Activated T-helper 17 cell treated with anti-CD3 and anti-CD28 coated beads, Interleukin-2, amount 50 U/mL, for 72 hours (primary cell): ENCODE results near the gene PHC2. TPM values are rescaled to one million over a fixed set of nuclear protein-coding genes. Genes with fewer than 3 reads are reported as not detected.

ENCODE experiments used
- ATAC-seq: fragments of 150-1000 bp; cut with Tn5 transposase; replicated peaks from 2 replicates; pipeline ENCODE4 v1.10.0; 2021; ENCODE audit warnings: mild to moderate bottlenecking, moderate library complexity
- H3K27ac Mint-ChIP-seq: one replicate; pipeline ENCODE4 v1.8.0; 2022; ENCODE audit warnings: mixed read lengths
- H3K27me3 Mint-ChIP-seq: one replicate; pipeline ENCODE4 v1.8.0; 2022; ENCODE audit warnings: mixed read lengths
- H3K36me3 Mint-ChIP-seq: one replicate; pipeline ENCODE4 v1.8.0; 2022; ENCODE audit warnings: low read depth, mild to moderate bottlenecking, mixed read lengths
- H3K4me1 Mint-ChIP-seq: one replicate; pipeline ENCODE4 v1.8.0; 2022; ENCODE audit warnings: mixed read lengths
- H3K4me3 Mint-ChIP-seq: one replicate; pipeline ENCODE4 v1.8.0; 2022; ENCODE audit warnings: mild to moderate bottlenecking, mixed read lengths
- H3K9me3 Mint-ChIP-seq: one replicate; pipeline ENCODE4 v1.8.0; 2022; ENCODE audit warnings: mixed read lengths
- total RNA-seq, 2 donors: library from RNA; stranded (reverse); gene quantifications; one replicate each; pipeline ENCODE4 v1.2.3, GENCODE V29; 2022

Gene PHC2
- total RNA-seq, 2 donors from 2014 or later: 21.4 to 27.3 TPM

- Mint-ChIP-seq H3K4me3 (no peak overlapping the region), H3K27ac (no peak overlapping the region), H3K9me3 (no peaks in the 10 kb centered on the region), H3K36me3 (no peaks in the 10 kb centered on the region), H3K4me1 (no peaks in the 10 kb centered on the region), H3K27me3 (peaks cover 3% of the 10 kb centered on the region)
- ATAC-seq: no peak
These were observed 61.8 kb downstream of the PHC2 start for GRCh38 chr1:33369081-33369480.

GRCh38 chr1:33368431-33368830 lies 62.5 kb downstream of the PHC2 start:
- H3K27ac Mint-ChIP-seq: no peak overlapping the region
- ATAC-seq: no peak
- no peaks in the 10 kb centered on the region for H3K36me3 Mint-ChIP-seq
- peaks cover 3% of the 10 kb centered on the region for H3K27me3 Mint-ChIP-seq
- no peaks in the 10 kb centered on the region for H3K9me3 Mint-ChIP-seq
- H3K4me3 Mint-ChIP-seq: no peak overlapping the region
- H3K4me1 Mint-ChIP-seq: no peaks in the 10 kb centered on the region

- Mint-ChIP-seq H3K9me3 (no peaks in the 10 kb centered on the region), H3K4me3 (no peak overlapping the region), H3K27me3 (peaks cover 3% of the 10 kb centered on the region), H3K27ac (no peak overlapping the region), H3K36me3 (no peaks in the 10 kb centered on the region), H3K4me1 (no peaks in the 10 kb centered on the region)
- ATAC-seq: peak; percentile 93
These were observed 63.1 kb downstream of the PHC2 start for GRCh38 chr1:33367485-33368405.

- no peak overlapping the region for H3K4me3 Mint-ChIP-seq
- H3K4me1 Mint-ChIP-seq: no peaks in the 10 kb centered on the region
- H3K27ac Mint-ChIP-seq: no peak overlapping the region
- no peaks in the 10 kb centered on the region for H3K36me3 Mint-ChIP-seq
- no peaks in the 10 kb centered on the region for H3K9me3 Mint-ChIP-seq
- no peak for ATAC-seq
- peaks cover 3% of the 10 kb centered on the region for H3K27me3 Mint-ChIP-seq
These were observed 64.0 kb downstream of the PHC2 start for GRCh38 chr1:33366762-33367484.

GRCh38 chr1:33365560-33365997 lies 65.3 kb downstream of the PHC2 start:
- no peak for ATAC-seq
- Mint-ChIP-seq H3K27ac (no peak overlapping the region), H3K36me3 (no peaks in the 10 kb centered on the region), H3K27me3 (peaks cover 3% of the 10 kb centered on the region), H3K4me3 (no peak overlapping the region), H3K9me3 (no peaks in the 10 kb centered on the region), H3K4me1 (peaks cover 5% of the 10 kb centered on the region)

- Mint-ChIP-seq H3K27ac (no peak overlapping the region), H3K27me3 (peaks cover 3% of the 10 kb centered on the region), H3K4me1 (peaks cover 5% of the 10 kb centered on the region), H3K9me3 (no peaks in the 10 kb centered on the region), H3K4me3 (no peak overlapping the region), H3K36me3 (no peaks in the 10 kb centered on the region)
- ATAC-seq: no peak
These were observed 66.4 kb downstream of the PHC2 start for GRCh38 chr1:33364565-33364918.

GRCh38 chr1:33363470-33363861 lies 67.4 kb downstream of the PHC2 start:
- H3K4me1 Mint-ChIP-seq: peaks cover 5% of the 10 kb centered on the region

GRCh38 chr1:33363021-33363420 lies 67.9 kb downstream of the PHC2 start:
- Mint-ChIP-seq H3K4me1 (peaks cover 5% of the 10 kb centered on the region), H3K4me3 (no peak overlapping the region), H3K27me3 (no peaks in the 10 kb centered on the region), H3K36me3 (no peaks in the 10 kb centered on the region), H3K27ac (no peak overlapping the region), H3K9me3 (no peaks in the 10 kb centered on the region)
- no peak for ATAC-seq

More at GRCh38 chr1:33363470-33363861, 67.4 kb downstream of the PHC2 start:
- ATAC-seq: no peak
- H3K9me3 Mint-ChIP-seq: no peaks in the 10 kb centered on the region
- no peak overlapping the region for H3K27ac Mint-ChIP-seq
- H3K27me3 Mint-ChIP-seq: no peaks in the 10 kb centered on the region
- H3K36me3 Mint-ChIP-seq: no peaks in the 10 kb centered on the region
- H3K4me3 Mint-ChIP-seq: no peak overlapping the region

- no peak overlapping the region for H3K4me3 Mint-ChIP-seq
- no peak overlapping the region for H3K27ac Mint-ChIP-seq
- no peak for ATAC-seq
- H3K9me3 Mint-ChIP-seq: no peaks in the 10 kb centered on the region
- H3K4me1 Mint-ChIP-seq: peaks cover 5% of the 10 kb centered on the region
- H3K36me3 Mint-ChIP-seq: no peaks in the 10 kb centered on the region
- no peaks in the 10 kb centered on the region for H3K27me3 Mint-ChIP-seq
These were observed 69.2 kb downstream of the PHC2 start for GRCh38 chr1:33361532-33362235.

- Mint-ChIP-seq H3K9me3 (no peaks in the 10 kb centered on the region), H3K4me1 (peaks cover 5% of the 10 kb centered on the region), H3K27me3 (no peaks in the 10 kb centered on the region), H3K36me3 (no peaks in the 10 kb centered on the region), H3K27ac (no peak overlapping the region), H3K4me3 (no peak overlapping the region)
- ATAC-seq: no peak
These were observed 70.5 kb downstream of the PHC2 start for GRCh38 chr1:33360367-33360766.

GRCh38 chr1:33359931-33360330 lies 71.0 kb downstream of the PHC2 start:
- no peak overlapping the region for H3K27ac Mint-ChIP-seq
- no peak for ATAC-seq
- H3K36me3 Mint-ChIP-seq: no peaks in the 10 kb centered on the region
- H3K4me1 Mint-ChIP-seq: peaks cover 5% of the 10 kb centered on the region
- no peaks in the 10 kb centered on the region for H3K9me3 Mint-ChIP-seq
- H3K4me3 Mint-ChIP-seq: no peak overlapping the region
- H3K27me3 Mint-ChIP-seq: no peaks in the 10 kb centered on the region

GRCh38 chr1:33358795-33359503 lies 71.9 kb downstream of the PHC2 start:
- no peaks in the 10 kb centered on the region for H3K27me3 Mint-ChIP-seq
- no peaks in the 10 kb centered on the region for H3K36me3 Mint-ChIP-seq

GRCh38 chr1:33358114-33358794 lies 72.6 kb downstream of the PHC2 start:
- no peak for ATAC-seq
- Mint-ChIP-seq H3K27me3 (no peaks in the 10 kb centered on the region), H3K27ac (no peak overlapping the region), H3K36me3 (no peaks in the 10 kb centered on the region), H3K4me1 (peaks cover 5% of the 10 kb centered on the region), H3K9me3 (no peaks in the 10 kb centered on the region), H3K4me3 (no peak overlapping the region)

More at GRCh38 chr1:33358795-33359503, 71.9 kb downstream of the PHC2 start:
- no peak overlapping the region for H3K27ac Mint-ChIP-seq
- peaks cover 5% of the 10 kb centered on the region for H3K4me1 Mint-ChIP-seq
- H3K4me3 Mint-ChIP-seq: no peak overlapping the region
- no peaks in the 10 kb centered on the region for H3K9me3 Mint-ChIP-seq
- ATAC-seq: no peak
